AG10803 (cell line): ENCODE data around the gene CYP26A1.

Source experiments
- DNase-seq: peaks from one replicate; pipeline ENCODE4 v3.0.0; 2010; ENCODE audit warnings: low read depth
- H3K4me3 ChIP-seq: 2 replicates; pipeline ENCODE4 v1.5.1; 2011; ENCODE audit warnings: mild to moderate bottlenecking, low read length, control low read depth
- TF ChIP-seq, protein P1 (sequence below): conservative IDR thresholded peaks from 2 replicates; pipeline ENCODE4 v1.5.1; 2011; ENCODE audit warnings: mild to moderate bottlenecking, low read length, control low read depth, inconsistent platforms

CYP26A1 gene

DNA sequence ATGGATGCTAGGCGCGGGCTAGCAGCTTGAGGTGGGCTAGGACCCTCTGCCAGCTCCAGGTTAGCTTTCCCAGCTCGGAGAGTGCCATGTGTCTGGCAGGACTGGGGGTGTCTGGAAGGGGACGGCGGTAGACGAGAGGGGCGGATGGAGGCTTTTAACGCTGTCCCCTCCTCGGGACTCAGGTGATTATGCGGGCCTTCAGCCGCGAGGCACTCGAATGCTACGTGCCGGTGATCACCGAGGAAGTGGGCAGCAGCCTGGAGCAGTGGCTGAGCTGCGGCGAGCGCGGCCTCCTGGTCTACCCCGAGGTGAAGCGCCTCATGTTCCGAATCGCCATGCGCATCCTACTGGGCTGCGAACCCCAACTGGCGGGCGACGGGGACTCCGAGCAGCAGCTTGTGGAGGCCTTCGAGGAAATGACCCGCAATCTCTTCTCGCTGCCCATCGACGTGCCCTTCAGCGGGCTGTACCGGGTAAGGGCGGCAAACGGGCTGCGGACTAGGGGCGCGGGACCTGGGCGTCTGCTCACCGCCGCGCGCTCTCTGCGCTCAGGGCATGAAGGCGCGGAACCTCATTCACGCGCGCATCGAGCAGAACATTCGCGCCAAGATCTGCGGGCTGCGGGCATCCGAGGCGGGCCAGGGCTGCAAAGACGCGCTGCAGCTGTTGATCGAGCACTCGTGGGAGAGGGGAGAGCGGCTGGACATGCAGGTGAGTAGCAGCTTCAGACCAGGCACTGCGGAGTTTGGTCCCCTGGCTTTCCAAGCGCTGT is 1.1 kb downstream of the CYP26A1 start:
- no peak for DNase-seq
- H3K4me3 ChIP-seq, result no peak overlapping the region
- TF ChIP-seq, protein P1, sequence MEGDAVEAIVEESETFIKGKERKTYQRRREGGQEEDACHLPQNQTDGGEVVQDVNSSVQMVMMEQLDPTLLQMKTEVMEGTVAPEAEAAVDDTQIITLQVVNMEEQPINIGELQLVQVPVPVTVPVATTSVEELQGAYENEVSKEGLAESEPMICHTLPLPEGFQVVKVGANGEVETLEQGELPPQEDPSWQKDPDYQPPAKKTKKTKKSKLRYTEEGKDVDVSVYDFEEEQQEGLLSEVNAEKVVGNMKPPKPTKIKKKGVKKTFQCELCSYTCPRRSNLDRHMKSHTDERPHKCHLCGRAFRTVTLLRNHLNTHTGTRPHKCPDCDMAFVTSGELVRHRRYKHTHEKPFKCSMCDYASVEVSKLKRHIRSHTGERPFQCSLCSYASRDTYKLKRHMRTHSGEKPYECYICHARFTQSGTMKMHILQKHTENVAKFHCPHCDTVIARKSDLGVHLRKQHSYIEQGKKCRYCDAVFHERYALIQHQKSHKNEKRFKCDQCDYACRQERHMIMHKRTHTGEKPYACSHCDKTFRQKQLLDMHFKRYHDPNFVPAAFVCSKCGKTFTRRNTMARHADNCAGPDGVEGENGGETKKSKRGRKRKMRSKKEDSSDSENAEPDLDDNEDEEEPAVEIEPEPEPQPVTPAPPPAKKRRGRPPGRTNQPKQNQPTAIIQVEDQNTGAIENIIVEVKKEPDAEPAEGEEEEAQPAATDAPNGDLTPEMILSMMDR, result no peak

DNA sequence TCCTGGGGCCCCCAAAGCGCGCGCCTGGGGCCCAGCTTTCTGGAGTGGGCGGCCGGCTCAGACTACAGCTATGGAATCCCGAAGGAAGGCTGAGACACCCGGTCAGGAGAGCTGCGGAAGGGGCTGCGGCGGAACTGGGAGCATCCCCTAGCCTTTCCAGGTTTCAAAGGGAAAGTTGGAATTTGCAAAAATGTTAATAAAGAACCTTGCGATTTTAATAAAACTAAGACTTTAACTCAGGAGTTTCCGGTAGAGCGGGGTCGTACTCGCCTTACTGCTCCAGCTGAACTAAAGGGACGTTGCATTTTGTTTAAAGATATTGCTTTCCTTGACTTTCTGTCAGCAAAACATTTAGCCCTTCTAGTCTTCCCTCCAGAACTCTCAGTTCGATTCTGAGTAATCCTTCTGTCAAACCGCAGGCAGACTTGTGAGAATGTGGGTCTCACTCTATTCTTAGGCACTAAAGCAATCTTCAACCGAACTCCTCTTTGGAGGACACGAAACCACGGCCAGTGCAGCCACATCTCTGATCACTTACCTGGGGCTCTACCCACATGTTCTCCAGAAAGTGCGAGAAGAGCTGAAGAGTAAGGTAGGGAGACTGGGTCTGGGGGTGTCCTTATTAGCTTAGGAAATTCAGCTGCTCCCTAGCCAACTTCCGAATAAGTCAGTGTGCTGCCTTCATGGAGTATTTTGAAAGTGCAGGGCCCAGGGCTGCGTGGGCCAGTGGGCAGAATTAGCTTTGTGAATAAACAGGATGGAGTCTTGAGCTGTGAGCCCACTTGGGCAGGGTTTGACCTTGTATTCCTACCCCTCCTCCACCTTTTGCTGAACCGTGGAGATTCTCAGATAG is 1.9 kb downstream of the CYP26A1 start:
- TF ChIP-seq, protein P1, result no peak
- H3K4me3 ChIP-seq, result no peak overlapping the region
- no peak for DNase-seq

DNA sequence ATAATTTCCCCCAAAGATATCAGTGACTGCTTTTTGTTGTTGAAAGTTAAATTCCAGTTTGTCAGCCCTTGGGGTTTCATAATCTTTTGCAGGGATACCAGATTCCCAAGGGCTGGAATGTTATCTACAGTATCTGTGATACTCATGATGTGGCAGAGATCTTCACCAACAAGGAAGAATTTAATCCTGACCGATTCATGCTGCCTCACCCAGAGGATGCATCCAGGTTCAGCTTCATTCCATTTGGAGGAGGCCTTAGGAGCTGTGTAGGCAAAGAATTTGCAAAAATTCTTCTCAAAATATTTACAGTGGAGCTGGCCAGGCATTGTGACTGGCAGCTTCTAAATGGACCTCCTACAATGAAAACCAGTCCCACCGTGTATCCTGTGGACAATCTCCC is 3.2 kb downstream of the CYP26A1 start:
- DNase-seq, result no peak
- H3K4me3 ChIP-seq, result no peak overlapping the region
- TF ChIP-seq, protein P1, result no peak

DNA sequence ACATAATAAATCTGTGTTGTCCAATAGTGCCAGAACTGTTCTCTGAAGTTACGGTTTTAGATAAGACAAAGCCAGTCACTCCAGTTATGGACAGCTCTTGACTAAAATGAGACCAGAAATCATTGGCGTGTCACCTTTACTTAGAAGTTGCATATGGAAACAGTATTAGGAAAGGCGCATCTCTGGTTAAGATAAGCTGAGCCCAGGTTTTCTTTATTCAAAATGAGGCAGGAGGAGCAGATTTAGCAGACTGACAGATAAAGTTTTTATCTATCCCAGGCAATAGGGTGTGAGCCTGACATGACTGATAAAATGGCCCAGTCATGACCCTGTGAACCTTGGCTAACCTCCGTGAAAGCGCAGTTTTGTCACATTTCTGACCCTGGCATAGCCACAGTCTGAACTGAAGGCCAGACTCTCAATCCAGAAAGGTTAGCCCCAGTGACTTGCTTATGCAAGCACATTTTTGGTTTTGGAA is 4.2 kb downstream of the CYP26A1 start:
- TF ChIP-seq, protein P1, result no peak
- no peak for DNase-seq
- H3K4me3 ChIP-seq, result no peak overlapping the region

DNA sequence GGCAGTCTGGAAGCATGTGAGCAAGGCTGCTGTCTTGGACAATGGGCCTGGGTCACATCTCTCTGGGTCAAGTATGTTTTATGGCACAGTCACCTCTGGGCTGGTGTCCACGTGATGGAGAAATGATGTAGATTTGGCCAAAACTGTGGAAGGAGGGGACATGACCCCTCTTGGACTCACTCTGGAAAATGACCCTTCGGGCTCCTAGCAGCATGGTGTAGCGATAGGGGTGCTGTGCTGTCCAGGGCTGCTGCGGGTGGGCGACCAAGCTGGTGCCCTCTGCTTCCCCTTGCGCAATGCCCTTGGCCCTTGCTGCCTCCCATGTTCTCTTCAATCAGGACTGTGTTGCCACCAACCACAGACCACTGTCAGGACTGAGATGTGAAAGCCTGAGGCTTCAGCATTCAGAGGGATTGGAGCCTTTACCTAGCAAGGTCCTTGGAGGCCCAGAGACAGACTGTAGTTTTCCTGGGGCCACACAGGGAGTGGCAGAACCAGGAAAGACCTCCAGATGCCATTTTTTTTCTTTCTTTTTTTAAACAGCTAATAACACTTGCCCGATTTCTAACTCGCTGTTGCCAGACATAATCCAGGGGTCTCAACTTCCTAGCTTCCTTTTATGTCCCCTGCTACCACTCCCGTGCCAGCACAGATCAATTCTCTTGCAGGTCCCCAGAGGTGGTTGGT is 6.1 kb downstream of the CYP26A1 start:
- peak overlapping the region; percentile 41 for H3K4me3 ChIP-seq
- TF ChIP-seq, protein P1, result no peak
- no peak for DNase-seq

DNA sequence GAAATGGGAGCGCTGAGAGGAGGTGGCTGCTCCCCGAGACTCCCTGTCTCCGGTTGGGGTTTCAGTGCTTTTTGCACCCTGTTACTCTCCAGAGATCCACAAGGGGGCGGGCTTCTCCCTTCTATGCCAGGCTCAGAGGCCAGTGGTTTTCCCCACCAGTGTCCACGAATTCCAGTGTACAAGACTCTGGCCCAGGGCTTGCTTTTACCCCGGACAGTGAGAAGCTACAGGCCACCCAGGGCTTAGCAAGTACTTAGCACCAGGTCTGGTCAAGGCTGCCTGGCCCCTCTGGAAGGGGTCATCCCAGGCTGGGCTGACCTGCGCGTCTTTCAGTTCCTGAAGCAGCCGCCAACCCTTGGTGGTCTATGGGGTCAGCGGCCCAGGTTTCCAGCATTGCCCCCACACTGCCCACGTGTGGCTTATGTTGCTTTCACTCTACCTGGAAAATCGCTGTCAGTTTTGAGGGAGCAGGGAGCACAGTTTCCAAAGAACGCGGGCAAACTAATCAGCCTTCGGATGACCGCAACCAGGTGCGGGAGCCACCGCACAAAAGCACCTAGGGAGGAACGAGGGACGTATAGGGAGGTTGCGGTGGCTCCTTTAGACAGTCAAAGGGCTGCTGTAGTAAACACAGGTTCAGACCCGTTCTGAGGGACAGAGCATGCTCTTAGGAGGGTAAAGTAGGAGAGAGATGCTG is 6.8 kb downstream of the CYP26A1 start:
- H3K4me3 ChIP-seq, result peak overlapping the region; percentile 41
- DNase-seq, result peak; percentile 63
- TF ChIP-seq, protein P1, result peak; percentile 89
